ENCODE data around the gene CACNA1G.

CACNA1G gene

DNA sequence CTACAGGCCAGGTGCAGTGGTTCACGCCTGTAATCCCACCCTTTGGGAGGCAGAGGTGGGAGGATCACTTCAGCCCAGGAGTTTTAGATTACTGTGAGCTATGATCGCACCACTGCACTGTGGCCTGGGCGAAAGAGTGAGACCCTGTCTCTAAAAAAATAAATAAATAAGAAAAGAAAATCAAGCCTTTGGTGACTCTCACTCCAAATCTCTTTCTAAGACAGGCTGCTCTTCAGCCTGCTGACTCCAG is 75.1 kb downstream of the CACNA1G start:
- DNase-seq, result no peak

DNA sequence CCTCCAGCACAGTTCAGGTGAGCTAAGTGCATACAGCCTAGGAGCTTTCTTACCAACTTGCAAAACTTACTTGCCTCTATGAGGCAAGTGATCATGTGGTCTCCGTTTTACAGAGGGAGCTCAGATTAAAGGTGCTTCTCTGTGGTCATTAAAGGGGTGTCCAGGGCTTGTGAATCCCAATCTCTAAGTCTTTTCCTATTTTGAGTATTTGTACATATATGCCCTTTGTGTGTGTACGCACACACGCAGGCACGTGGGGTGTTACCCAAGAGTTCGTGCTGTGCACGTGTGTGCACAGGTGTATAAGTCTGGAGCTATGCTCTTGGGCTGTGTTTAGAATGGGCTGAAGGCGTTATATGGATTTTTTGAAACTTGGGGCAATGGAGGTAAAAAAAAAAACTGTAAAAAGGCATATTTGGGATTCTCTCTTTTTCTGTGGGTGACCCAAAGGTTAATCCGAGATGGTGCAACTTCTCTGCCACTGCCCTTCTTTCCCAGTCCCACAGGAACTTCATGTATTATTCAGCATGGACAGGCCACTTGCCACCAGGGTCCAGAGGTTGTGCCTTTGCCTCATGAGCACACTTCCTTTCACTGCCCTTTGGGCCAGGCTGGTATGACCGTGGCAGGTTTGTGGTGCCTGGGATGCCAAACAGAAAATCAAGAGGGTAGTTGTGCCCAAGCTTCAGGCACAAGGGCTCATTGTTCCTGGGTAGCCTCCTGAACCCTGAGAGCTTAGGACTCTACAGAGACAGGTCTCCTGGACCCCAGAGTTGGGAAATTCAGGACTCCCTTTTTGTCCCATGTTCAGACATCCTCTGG is 75.7 kb downstream of the CACNA1G start:
- no peak for DNase-seq

DNA sequence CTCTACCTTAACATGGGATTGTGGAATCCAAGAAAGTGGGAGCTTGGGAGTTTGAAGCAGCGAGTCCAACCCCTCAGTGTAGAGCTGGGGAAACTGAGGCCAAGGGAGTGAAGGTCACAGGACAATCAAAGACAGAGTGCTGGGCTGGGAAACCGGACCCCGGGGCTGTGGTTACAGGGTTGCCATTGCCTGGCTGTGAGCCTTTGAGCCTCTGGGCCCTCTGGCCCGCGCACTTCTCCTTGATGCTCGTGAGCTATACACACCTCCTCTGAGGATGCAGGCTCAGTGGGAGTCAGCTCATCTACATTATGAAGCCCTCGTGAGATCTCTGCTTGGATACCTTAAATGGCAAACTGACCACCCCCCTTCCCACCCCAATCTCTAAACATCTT is 76.3 kb downstream of the CACNA1G start:
- no peak for DNase-seq

DNA sequence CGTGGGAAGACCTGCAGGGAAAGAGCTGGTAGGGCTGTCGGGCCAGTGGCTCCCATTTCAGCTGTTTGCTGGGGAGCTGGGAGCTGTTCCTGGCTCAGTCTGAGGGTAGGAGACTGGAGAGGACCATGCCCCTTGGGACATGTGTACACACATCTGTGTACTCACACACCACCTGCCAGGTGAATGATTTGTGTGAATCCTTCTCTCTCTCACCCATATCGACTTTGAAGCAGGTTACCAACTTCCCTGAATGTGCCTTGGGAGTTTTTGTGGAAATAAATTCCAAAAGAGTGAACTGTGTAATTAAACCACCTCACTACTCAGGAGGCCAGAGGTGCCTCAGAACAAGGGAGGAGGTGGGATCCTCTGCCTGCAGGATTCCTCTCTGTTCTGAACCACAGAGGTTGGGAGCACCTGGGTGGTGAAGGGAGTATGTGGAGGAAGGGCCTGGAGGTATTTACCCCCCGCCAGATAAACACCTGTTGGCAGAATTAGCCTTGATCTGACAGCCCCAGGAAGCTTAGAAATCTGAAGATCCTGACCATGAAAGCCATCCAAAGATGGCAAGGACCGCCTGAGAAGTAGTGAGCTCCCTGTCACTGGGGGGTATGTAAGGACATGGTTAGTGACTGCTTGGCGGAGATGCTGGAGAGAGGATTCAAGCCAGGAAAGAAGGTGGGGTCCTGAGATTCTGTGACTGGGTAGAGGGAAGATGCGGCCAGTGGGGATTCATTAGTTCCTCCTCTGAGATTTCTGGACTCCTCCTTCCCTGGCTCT is 77.5 kb downstream of the CACNA1G start:
- no peak for DNase-seq

DNA sequence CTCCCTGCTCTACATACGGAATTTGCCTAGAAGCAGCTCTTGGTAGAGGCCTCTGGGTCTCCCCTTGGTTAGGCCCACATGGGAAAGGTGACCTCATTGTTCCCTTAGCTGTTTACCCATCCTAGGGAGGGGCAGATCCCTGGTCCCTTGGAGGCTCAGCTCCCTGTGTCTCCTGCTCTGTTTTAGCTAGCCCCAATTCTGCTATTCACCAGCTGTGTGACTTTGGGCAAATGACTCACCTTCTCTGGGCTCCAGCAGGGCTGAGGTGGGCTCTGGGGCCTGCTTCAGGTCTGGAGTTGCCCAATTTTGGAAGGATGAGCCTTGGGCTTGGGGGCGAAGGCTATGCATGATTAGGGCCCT is 78.1 kb downstream of the CACNA1G start:
- no peak for DNase-seq

DNA sequence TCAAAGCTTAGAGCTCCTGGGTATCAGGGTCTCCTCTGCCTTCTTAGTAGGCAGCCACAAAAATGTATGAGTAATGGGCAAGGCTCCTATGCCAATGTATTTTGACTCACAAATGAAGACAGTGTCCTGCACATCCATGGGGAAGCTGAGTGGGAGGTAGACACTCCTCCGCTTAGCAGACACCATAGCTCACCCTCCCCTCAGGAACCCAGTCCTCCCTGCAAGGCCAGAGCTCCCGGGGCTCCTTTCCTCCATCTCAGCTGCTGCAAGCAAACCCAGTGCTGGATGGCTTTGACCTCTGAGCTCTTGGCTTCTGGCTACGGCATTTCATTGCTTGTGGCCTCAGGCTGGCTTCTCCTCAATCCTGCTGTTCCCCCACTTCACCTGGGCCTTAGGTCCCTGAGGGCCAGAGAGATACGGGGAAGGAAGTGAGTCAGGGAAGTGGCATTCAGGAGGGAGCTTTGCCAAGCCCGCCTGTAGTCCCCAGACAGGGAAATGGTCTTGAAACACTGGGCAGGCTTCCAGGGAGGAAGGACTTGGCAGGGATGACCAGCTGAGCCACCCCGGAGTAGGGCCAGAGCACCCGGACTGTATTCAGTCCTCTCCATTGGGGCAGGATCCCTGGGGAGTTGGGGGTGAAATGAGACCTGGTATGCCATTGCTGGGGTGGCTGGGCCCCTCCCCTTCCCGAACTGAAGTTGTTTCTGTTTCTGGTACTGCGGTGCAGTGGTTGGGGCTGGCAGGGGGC is 78.6 kb downstream of the CACNA1G start:
- DNase-seq, result peak; percentile 57 to 58

DNA sequence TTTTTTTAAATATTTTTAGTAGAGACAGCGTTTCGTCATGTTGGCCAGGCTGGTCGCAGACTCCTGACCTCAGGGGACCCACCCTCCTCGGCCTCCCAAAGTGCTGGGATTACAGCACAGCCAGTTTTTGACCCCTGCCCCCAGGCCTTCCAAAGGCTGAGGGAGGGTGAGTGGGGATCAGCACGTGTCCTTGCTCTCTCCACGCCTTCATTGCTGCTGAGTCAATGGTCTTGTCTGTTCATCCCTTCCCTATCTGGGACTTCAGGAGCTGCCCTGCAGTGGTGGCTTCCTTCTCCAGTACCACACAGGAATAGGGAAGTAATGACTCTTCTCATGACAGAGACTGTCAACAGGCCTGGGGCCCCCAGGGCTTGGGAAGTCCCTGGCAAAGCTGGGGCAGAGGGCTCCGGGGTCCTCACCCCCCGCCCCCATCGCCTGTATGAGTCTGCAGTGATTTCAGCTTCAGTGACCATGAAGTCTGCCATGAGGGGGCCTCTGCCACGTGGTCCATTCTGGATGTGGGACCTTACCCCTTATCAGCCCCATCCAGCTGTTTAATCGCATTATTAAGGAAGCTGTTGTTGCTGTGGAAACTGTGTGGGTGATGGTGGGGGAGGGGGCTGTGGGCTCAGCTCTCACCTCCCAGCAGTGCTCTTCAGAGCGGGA is 80.3 kb downstream of the CACNA1G start:
- peak; percentile 37 to 53 for DNase-seq

DNA sequence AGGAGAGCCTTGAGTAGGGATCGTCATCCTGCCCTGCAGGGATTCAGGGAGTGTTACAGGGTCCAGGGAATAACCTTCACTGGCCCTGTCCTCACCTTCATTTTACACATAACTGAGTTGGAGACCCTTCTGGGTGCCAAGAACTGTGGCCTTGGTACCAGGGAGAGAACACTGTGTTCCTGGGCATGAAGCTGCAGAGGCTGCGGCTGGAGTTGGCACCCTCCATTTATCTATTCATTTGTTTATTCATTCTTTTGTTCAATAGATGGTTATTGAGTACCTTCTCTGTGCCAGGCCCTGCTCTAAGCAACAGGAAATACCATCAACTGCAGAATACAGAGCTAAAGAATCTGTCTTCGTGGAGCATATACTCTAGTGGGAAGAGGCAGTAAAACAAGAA is 80.8 kb downstream of the CACNA1G start:
- DNase-seq, result no peak

DNA sequence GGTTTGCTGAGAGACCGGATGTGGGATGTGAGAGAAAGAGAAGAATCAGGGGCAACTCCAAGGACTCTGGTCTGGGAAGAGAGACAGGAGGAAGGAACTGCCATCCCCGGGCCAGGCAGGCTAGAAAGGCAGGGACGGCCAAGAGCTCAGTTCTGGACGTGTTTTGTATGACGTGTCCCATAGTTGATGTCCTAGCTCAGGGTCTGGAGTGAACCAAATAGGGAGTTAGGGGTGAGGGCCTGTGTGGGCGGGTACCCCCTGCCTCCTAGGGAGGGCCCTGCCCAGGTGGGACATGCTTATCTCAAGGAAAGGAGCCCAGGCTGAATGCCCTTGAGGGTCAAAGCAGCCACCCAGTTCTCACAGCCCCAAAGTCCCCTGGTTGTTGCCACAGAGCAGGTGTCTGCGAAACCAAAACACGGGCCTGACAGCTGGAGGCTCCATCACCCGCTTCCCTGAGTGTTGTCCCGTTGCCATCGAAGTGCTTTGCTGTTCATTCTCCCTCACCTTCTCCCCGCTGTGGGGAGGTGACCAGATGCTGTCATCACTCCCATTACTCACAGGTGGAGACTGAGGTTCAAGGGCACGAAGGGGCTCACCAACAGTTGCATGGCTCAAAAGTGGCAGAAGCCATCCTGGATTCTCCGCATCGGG is 81.7 kb downstream of the CACNA1G start:
- no peak for DNase-seq

DNA sequence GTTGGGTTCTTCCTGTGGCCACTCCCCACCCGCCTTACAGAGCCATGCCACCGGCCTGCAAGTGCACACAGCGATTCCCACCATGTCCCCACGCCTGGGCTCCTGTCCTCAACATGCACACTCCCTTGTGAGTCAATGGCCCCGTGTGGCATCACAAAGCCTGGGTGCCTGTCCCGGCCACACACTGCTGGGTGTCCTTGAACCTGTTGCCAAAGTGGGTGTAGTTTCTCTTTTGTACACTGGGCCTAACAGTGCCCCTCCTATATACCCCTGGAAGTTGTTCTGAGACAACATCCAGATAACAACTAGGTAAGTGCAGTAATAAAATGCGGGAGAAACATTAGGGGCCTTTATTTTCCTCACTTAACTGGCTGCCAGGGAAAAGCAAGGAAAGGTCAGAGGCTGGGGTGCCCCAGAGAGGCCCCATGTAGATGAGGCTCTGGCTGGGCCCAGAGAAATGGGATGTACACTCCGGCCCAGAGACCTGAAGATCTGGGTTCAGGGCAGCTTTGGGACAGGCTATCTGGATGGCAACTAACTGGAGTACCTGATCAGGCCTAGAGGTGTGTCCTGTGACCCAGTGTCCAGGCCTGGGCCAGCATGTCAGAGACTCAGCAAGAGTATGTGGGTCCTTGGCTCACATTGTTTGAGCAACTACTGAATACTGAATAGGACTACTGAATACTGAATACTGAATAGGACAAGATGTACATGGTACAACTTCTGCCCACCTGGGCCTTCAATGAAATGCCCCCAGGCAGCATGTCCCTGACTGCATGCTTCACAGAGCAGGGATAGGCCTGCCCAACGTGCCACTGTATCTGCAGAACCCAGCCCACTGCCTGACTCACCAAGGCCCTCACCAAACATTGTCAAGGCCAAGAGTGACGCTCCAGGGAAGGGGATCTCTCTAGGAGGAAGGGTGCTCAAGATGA is 82.5 kb downstream of the CACNA1G start:
- no peak for DNase-seq

DNA sequence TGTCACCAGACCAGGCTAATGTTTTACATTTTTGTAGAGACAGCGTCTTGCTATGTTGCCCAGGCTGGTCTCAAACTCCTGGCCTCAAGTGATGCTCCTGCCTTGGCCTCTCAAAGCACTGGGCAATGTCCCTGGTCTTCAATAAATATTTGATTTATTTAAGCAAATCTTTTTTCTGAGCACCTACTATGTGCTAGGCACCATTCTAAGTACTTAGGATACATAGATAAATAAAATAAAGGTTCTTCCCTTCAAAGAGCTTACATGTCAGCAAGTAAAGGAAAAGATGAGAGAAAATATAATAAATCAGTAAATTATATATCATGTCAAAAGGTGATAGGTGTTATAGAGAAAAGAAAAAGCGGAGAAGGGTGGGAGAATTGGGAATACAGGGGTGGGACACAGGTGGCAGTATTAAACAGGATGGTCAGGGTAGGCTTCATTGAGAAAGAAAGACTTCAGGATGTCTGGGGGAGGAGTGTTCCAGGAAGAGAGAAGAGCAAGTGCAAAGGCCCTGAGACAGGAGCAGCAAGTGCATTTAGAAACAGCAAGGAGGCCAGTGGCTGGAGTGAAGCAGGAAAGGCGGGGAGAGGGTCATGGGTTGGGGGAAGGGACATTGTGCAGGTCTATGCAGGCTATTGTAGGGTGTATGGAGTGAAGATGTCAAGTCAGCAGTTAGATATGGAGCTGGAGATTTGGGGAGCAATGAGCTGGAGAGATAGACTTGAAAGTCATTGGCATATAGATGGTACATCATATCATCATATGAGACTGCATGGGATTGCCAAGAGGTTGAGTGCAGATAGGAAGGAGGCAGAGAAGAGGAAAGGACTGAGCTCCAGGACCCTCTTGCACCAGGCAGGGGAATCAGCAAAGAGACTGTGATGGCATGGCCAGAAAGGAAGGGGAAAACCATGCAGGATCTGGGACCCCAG is 85.5 kb downstream of the CACNA1G start:
- DNase-seq, result no peak

DNA sequence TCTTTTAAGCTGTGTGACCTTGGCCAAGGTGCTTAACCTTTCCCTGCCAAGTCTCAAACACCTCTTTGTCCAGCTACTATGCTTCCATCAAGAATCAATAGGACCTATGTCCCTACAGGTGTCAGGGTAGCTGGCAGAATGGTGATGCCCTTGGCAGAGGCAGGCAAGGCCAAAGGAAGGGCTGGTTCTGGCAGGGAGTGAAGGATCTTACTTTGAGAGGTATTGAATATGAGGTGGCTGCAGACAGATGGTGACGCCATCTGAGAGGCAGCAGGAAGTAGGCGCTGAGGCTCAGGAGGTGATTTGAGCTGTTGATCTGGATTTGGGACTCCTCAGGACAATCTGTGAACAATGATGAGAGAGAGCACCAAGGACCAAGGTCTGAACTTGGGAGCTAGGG is 86.7 kb downstream of the CACNA1G start:
- DNase-seq, result no peak

DNA sequence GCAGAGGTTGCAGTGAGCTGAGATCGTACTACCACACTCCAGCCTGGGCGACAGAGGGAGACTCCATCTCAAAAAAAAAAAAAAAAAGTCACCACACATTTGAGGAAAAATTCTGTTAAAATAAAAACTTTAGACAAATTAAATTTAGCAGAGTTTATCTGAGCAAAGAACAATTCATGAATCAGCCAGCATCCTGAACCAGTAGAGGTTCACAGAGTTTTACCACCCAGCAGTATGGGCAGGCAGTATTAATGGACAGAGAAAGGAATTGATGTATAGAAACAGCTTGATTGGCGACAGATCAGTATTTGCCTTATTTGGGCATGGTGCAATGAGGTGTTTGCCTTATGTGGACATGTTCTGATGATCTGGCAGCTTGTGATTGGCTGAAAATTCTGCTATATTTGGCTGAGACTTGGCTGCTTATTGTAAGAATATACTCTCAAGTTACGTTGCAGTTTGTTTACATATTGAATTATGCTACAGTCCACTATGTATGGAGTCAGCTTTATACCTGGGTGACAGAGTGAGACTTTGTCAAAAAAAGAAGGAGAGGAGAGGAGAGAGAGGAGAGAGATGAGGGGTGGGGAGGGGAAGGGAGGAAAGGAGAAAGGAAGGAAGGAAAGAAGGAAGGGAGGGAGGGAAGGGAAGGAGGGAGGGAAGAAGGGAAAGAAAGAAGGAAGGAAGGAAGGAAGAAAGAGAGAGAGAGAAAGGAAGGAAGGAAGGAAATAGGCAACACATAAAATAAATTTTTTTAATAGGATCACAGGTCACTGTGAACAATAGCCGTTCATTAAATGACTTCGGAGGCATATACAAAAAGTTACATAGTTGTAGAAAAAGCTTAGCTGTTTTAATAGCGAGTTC is 88.8 kb downstream of the CACNA1G start:
- DNase-seq, result no peak

DNA sequence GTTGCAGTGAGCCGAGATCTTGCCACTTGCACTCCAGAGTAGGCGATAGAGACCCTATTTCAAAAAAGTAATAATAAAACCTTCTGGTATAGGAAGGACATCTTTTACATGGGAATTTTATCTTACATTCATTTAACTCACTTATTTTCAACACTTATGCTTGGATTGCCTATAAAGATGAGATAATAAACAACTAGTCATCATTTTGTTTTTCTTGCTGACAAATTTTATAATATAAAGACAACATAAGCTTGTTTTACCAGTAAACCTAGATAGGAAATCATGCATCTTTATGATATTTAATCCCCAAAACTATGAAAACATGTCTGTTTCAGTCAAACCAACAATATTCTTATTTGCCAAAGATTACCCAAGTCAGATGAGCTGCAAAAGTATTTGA is 91.1 kb downstream of the CACNA1G start:
- DNase-seq, result no peak

DNA sequence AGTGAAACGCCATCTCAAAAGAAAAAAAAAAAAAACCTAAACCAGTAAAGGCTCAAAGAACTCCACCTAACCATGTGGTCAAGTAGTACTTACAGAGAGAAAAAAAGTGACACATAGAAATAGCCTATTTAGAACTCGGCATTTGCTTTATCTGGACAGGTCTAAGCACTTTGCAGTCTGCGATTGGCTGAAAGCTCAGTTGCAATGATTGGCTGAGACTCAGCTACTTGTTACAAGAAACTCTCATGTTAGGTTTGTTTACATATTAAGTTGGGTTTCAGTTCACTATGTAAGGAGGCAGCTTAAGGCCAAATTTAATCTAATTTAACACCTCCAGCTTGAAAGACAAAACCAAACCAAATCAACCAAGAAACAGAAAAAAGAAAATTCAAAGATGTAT is 93.2 kb downstream of the CACNA1G start:
- DNase-seq, result no peak

DNA sequence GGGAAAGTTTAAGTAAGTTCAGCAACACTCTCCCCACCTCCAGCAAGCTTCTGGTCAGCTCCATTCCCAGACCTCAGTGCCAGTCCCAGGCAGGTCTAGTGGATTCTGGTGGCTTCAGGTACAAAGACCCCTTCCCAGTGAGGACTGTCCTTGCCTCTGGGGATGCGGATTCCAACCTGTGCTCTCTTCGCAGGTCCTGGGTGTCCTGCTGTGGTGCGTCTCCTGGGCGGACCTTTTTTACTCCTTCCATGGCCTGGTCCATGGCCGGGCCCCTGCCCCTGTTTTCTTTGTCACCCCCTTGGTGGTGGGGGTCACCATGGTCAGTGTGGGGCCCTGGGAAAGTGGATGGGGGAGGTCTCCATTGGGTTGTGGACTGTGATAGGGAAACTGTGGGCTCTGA is 96.0 kb downstream of the CACNA1G start:
- no peak for DNase-seq

DNA sequence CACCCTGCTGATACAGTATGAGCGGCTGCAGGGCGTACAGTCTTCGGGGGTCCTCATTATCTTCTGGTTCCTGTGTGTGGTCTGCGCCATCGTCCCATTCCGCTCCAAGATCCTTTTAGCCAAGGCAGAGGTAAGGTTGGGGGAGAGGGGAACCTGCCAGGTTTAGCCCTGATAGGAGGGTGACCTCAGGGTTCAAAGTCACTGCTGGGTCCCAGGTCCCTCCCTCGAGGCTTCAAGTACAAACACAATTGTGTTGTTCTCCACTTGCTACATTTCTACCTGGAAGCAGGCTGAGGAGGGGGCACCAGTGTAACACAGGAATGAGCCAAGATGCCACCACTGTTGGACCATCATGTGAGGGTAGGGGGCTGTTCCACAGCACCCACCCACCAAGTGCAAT is 96.5 kb downstream of the CACNA1G start:
- no peak for DNase-seq

DNA sequence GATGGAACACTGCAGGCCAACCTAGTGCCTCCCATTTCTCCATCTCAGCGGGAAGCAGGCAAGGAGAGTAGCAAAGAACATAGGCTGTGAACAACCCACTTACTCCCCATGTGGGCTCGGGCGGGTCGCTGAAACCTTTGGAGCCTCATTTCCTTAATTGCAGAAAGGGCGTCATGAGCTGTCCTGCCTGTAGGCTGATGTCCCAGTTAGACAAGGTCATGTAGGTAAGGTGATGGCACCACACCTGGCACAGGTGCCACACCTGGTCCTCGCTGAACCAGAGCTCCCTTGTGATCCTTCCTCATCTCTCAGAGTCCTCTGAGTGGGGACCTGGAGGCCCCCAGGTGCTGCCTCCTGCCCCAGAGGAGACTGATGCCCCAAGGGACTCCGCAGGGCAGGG is 97.1 kb downstream of the CACNA1G start:
- DNase-seq, result no peak

DNA sequence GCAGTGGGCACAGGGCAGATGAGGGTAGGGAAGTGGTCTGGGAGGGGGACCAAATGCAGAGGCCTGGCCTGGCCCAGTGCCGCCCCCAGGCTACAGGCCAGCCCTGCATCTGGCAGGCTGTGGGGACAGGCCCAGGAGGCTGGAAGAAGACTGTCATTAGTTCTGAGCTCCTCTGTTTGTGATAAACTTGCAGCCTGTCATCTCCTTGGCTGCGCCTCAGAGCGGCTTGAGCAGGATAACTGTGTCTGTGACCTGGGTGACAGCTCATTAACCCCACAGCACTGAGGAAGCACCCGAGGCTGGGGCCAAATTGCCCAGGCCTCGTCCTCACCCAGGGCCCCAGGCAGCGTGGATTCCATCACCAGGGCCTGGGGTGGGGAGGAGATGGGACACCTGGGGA is 98.1 kb downstream of the CACNA1G start:
- no peak for DNase-seq

DNA sequence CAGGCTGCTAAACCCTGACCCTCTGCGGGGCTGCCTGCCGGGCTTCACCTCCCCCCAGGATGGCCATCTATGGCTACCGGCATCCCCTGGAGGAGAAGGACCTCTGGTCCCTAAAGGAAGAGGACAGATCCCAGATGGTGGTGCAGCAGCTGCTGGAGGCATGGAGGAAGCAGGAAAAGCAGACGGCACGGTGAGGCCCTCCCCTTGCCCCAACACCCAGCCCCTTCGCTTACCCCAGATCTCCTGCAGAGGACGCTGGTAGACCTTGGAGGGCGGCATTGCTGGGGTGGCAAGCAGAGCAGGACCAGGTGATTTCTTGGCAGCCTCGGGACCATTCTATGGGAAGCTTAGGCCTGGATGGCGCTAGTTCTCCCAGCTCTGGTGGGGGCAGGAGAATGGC is 98.7 kb downstream of the CACNA1G start:
- no peak for DNase-seq

Measured in AML-193 (cell line).